ENCODE results near the gene TTC1.
"Not testable (repeated sequence)": the region's sequence is repeated elsewhere in the genome, so short reads cannot be mapped to it uniquely, and the experiment has no call there.

The TTC1 gene

DNA sequence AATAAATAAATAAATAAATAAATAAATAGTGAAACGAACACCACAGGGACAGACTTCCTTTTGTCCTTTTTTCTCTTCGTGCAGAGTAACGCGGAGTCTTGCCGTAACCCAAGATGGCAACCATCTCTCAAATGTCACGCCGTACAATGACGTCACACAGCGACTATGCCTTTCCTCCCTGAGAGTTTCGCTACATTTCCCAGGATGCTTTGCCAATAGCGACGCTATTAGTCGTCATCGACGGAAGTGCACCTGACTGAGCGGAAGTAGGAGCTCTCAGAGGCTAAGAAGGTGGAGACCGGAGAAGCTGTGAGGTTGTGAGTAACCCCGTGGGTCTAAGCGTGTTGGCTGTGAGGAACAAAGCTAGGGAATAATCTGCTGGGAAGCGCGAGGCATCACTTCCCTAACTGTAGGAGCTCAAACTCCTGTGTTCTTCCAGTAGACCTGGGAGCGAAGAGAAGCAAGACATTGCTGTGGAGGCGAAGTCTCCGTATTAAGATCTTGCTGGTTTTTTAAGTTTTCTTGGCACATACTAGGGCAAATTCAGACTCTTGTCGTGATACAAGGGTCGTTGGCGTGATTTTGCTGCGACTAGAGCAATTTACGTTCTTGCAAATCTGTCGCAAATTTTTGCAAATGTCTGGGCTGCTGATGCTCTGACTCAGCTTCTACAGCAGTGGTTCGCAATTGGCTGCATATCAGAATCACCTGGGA lies at the start of gene TTC1:
Gene TTC1 (plus strand): TSS at position 263 of the 714 bp plus-strand sequence. CDS start 1,390 bp downstream, outside the sequence.
- peak; percentile 90 for DNase-seq (ENCODE audit: low spot score)

DNA sequence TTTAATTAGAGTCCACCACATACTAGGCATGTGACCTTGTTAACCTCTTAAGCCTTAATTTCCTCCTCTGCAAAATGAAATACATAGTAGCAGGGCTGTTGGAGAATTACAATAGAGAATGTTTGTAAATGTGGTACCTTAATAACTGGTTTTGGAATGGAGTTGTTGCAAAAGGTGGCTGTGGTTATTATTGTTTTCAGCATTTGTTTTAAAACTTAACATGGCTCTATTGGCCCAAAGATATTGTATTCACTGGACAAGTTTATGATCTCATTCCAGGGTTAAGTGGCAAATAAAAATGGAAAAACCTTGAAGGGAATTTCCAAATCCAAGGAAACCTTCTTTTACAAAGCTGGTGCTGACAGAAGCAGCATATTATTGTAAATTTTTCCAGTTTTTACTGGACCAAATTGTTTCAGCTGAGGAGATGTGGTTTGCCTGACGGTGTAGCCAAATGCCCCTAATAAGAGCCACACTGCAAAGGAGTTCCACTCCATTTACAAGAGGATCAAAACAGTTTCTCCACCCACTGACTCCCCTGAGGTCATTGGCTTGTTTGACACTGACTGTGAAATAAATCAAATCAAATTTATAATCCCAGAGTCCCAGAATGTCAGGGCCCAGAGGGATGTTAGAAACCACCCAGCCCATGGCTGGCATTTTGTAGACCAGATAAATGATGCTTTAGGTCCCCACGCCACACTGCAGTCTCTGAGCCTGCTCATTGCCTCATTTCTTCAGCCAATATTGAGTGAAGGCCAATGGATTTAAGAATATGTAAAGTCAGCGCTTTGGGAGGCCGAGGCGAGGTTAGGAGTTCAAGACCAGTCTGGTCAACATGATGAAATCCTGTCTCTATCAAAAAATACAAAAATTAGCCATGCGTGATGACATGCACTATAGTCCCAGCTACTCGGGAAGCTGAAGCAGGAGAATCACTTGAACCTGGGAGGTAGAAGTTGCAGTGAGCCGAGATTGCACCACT lies 47.5 kb upstream of the TTC1 start:
- DNase-seq (ENCODE audit: low spot score): no peak

GRCh38 chr5:159962214-159962613 lies 46.7 kb upstream of the TTC1 start:
- DNase-seq (ENCODE audit: low spot score): no peak

- DNase-seq (ENCODE audit: low spot score): no peak
Observed at GRCh38 chr5:159963935-159964334, 45.0 kb upstream of the TTC1 start.

DNA sequence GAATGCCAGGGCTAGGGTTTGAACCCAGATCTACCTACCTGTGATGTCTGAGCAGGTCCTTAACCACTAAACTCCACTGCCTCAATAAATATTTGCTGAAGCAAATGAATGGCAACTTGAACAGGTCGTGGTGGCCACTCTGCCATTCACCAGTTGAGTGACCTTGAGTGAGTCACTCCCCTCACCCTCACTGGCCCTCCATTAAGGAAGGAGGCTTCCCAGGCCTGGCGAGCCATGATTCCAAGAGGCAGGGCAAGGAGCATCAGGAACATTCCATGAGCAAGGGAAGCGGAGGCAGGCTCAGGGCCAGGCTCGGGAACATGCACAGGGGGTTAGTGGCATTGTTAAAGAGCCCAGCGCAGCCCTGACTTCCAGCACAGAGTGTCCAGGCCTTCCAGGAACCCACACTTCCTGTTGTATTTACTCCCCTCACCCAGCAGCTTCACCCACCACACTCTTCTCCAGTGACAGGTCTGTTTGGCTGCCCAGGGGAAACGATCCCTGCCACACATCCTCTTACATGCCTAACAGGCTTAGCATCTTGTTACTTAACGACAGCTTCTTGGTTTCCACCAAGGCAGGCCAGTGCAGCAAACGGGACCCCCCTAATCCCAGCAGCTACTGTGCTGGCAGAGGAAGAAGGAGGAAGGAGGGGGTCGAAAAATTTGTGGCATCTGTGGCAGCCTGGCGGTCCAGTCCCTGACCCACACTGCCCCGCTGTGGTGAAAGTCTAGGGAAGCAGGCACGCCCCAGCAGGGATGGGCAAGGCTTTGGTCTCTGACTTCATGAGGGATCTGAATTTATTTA lies 43.7 kb upstream of the TTC1 start:
- peak; percentile 80 for DNase-seq (ENCODE audit: low spot score)

DNA sequence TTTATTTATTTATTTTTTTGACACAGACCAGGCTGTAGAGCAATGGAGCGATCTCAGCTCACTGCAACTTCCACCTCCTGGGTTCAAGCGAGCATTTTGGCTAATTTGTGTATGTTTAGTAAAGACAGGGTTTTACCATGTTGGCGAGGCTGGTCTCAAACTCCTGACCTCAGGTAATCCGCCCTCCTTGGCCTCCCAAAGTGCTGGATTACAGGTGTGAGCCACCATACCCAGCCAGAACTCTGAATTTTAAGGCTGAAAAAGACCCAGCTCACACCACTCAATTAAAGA lies 43.2 kb upstream of the TTC1 start:
- DNase-seq (ENCODE audit: low spot score): not testable (repeated sequence)

DNA sequence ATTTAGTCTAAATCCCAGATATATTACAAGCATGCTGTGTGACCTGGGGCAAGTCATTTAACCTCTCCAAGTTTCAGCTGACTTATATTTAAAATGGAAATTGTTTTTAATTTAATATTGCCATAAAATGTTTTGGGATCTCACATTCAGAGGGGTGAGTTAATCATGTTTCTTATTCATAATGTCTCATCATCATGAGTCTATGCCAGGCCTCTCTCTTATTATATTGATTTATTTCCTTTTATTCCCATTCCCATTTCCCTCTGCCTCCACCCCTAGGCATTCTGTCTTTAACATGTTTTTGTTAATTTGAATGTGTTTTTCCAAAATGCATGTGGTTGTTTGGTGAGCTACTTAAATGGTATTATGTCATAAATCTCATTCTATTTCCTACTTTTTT lies 39.0 kb upstream of the TTC1 start:
- DNase-seq (ENCODE audit: low spot score): no peak

DNA sequence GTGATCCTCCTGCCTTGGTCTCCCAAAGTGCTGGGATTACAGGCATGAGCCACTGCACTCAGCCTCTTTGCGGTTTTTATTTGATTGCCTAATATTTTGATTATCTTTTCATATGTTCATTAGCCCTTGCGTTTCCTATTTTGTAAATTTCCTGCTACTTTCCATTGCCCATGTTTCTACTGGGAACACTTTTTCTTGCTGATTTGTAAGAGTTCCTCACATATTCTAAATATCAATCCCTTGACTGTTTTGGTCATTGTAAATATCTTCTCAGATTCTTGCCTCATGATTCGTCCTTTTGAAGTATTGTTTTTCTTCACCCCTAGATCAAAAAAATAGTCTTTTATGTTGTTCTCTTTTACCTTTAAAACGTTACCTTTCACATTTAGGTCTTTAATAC lies 37.9 kb upstream of the TTC1 start:
- peak; percentile 66 for DNase-seq (ENCODE audit: low spot score)

DNA sequence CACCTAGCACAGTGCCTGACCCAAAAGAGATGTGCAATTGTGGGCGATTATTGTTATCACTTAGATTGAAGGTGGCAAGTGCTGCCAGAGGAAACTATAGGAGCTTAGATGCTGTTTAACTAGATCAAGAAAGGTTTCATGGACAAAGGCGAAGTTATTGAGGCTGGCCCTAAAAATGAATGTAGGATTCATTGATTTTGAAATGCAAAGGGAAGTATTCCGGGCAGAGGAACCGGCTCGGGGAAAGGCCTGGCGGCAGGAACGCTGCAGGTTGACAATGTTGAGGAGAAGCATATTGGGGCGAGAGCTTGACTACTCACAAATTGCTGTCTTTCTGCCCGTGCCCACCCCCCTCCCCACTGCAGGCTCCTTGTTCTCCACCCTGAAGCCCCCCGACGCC lies 37.4 kb upstream of the TTC1 start:
- DNase-seq (ENCODE audit: low spot score): no peak

GRCh38 chr5:159971931-159972461 lies 36.9 kb upstream of the TTC1 start:
- no peak for DNase-seq (ENCODE audit: low spot score)

DNA sequence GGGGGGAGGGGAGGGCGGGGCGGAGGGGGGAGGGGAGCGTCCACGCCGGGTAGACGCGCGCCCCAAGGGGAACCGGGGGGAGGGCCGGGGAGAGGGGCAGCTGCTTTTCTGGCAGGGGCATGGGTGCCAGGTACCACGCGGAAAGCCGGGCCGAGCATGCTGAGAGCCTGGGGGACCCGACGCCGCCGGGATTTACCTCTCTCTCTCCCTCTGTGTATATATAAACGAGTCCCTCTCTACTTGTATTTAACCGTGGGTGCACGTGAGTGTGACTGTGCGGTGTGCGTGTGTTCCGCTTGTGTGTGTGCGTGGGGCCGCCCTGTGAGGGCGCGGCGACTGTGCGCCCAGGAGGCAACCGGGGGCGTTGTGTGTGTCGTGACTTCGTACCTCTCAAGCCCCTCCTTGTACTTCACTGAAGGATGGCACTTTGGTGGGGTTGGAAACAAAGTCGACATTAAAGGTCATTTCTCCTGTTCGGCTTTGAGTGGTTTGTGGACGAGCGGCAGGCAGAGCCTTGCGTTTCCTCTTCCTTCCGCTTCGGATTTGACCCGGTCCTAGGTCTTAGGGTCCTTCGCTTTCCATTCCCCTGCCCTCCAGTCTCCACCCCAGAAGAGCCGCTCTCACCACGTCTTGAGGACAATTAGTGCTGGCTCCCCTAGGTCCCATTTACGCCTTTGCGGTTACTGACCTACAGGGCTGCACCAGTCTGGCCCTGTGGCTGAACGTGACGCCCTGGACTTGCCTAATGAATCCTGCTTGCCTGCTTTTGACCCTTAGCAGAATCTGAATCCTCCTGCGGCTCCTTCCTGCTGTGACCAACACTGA lies 36.2 kb upstream of the TTC1 start:
- no peak for DNase-seq (ENCODE audit: low spot score)

DNA sequence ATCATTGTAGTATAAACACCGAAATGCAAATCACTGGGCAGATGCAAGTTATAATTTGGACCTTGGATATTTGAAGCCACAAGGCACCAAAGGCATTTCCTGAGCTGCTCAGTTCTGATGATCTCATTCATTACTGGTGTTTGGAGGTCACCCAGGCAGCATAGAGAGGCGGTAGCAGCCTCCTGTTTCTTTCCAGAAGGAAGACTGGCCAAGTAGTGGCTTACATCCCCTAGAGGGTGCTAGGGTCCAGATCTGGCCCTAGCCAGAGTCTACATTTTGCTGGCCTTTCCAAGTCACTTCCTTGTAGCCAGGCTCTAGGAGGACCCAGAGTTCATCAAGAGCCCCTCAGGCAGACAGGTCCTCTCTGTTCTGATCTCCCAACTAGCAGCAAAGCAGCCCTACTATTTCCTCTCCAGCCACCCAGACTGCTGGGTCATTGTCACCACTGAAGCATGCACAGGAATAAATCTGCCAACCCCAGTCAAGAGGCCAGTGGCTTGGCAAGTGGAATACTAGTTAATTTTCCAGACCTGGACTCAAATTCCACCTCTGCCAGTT lies 33.4 kb upstream of the TTC1 start:
- peak; percentile 92 for DNase-seq (ENCODE audit: low spot score)

DNA sequence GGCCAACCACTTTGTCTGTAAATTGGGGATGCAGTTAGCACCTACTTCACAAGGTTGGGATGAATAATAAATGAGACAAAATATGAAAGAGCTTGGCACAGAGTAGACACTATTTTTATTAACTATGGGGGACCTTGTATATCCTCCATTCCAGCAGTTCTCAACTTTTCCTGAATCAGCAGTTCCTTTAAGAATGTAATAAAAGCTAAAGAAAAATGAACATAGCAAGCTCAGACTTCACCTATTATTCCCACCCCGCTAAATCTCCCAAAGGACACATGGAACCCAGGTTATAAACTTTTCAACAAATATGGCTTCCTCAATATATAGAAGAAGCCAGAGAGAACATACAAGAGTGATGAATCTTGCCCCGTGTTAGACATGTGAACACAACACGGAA lies 32.0 kb upstream of the TTC1 start:
- no peak for DNase-seq (ENCODE audit: low spot score)

DNA sequence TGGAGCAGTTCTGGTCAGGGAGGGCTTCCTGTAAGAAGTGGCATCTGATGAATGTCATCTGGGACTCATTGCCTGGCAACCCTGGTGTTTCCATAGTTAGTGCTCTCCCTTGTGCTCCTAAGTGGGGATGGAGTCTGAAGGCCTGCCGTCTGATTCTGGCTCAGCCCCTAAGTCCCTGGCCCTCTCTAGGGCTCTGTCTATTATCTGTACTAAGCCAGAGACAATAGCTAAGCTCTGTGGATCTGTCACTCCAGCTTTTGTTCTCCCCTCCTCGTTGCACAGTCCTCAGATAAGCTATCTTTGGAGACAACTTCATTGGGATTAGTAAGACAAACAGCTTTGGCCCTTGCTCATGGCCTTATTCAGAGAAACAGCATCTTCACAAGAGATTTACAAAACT lies 30.6 kb upstream of the TTC1 start:
- no peak for DNase-seq (ENCODE audit: low spot score)

- no peak for DNase-seq (ENCODE audit: low spot score)
Observed at GRCh38 chr5:159982421-159983173, 26.3 kb upstream of the TTC1 start.

DNA sequence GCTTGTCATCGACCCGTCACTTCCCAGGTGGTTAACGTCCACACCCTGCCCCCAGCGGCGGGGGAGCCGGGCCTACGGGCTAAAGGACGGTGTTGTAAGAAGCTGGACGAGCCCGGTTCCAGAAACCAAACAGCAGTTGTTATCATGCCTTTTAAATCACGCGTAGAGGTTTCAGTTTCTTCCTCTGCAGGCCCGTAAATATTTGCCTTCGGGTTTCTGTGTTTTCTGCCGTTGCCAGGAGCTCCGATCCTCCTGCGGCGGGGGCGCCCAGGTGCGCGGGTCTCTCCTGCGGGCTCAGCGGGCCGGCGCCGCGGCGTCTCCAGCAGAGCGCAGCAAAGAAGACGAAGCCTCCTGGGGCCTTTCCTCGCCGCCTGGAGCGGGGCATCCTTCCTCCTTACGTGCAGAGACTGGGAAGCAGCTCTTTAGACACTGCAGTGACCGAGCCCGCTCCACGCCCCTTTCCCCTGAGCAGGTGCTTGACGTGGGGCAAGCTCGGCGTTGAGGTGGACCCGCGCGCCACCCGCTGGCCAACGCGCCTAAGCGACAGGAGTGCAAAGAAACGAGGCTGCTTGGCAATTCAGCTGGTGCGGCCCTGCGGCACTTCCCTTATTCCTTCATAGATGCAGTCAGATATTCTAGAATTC lies 21.8 kb upstream of the TTC1 start:
- DNase-seq (ENCODE audit: low spot score): peak; percentile 84

DNA sequence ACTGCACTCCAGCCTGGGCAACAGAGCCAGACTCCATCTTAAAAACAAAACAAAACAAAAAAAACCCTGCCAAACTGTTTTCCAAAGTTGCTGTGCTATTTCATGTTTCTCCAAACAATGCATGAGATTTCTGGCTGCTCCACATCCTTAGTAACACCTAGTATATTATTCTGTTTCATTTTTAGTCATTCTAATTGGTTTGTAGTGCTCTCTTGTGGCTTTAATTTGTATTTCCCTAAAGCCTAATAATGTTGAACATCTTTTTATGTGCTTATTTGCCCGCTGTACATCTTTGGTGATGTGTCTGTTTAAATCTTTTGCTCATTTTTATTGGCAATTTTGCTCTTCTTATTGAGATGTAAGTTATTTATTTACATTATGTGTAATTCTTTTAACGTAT lies 18.4 kb upstream of the TTC1 start:
- DNase-seq (ENCODE audit: low spot score): no peak

- no peak for DNase-seq (ENCODE audit: low spot score)
Observed at GRCh38 chr5:159992566-159992965, 16.4 kb upstream of the TTC1 start.

DNA sequence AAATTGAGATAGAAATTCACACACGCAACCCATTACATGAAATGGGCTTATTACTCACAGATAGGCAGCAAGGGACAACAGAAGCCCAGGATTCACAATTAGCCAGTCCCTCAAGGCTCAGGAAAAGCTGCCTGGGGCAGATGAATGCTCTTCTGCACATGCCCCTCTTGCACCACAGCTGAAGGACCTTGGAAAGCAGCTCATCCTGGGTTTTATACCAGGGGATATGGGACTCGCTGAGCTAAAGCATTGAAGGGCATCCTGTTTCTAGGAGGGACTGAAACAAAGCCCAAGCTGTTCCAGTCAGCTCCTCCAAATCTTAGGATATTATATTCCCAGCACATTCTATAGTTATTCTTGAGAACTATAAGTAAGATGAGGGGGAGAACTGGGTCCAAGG lies 15.7 kb upstream of the TTC1 start:
- DNase-seq (ENCODE audit: low spot score): no peak

- no peak for DNase-seq (ENCODE audit: low spot score)
Observed at GRCh38 chr5:159995907-159996306, 13.0 kb upstream of the TTC1 start.
